ENCODE data around the gene ERICH3. TPM values are rescaled to one million over a fixed set of nuclear protein-coding genes. Genes with fewer than 3 reads are reported as not detected.

The ERICH3 gene
- total RNA-seq, 4 donors from 2014 or later = under 0.01 to 0.06 TPM; not detected in 2

- Histone ChIP-seq H3K9me3 (no peaks in the 10 kb centered on the region), H3K27me3 (no peaks in the 10 kb centered on the region), H3K36me3 (no peaks in the 10 kb centered on the region), H3K4me1 (no peaks in the 10 kb centered on the region), H3K27ac (replicated peaks in 1 of 4) (no peak overlapping the region), H3K4me3 (no peak overlapping the region)
- TF ChIP-seq EP300 (IDR thresholded peaks at IDR 0.05) (no peak), POLR2AphosphoS5 (IDR thresholded peaks at IDR 0.05) (no peak), CTCF (IDR thresholded peaks at IDR 0.05) (no peak), POLR2A (IDR thresholded peaks at IDR 0.05; ENCODE audit: low read depth) (no peak)
- intact Hi-C loops (cut with DNase I) = no loop called here
- WGBS = 68% methylated on average over 2 of the region's 2 CpGs
- no peak for DNase-seq (ENCODE audit: extremely low spot score)
Observed at GRCh38 chr1:74591949-74592348, 81.6 kb downstream of the ERICH3 start.

- no peak for DNase-seq (ENCODE audit: extremely low spot score)
- no peaks in the 10 kb centered on the region for H3K36me3 ChIP-seq
- H3K4me1 ChIP-seq = no peaks in the 10 kb centered on the region
- H3K27me3 ChIP-seq = no peaks in the 10 kb centered on the region
- 91% methylated on average over 5 of the region's 5 CpGs for WGBS
- no peak overlapping the region for H3K4me3 ChIP-seq
- intact Hi-C loops (cut with DNase I) = no loop called here
- TF ChIP-seq POLR2AphosphoS5 (IDR thresholded peaks at IDR 0.05) = no peak
- TF ChIP-seq EP300 (IDR thresholded peaks at IDR 0.05) = no peak
- TF ChIP-seq CTCF (IDR thresholded peaks at IDR 0.05) = no peak
- H3K9me3 ChIP-seq = no peaks in the 10 kb centered on the region
- H3K27ac ChIP-seq (replicated peaks in 1 of 4) = no peak overlapping the region
Observed at GRCh38 chr1:74590288-74590687, 83.3 kb downstream of the ERICH3 start.

GRCh38 chr1:74587888-74588287 is 85.7 kb downstream of the ERICH3 start:
- intact Hi-C loops (cut with DNase I) = no loop called here

GRCh38 chr1:74586253-74586897 is 87.2 kb downstream of the ERICH3 start:
- TF ChIP-seq POLR2A (IDR thresholded peaks at IDR 0.05; ENCODE audit: low read depth) (no peak), POLR2AphosphoS5 (IDR thresholded peaks at IDR 0.05) (no peak), EP300 (IDR thresholded peaks at IDR 0.05) (no peak), CTCF (IDR thresholded peaks at IDR 0.05) (no peak)
- Histone ChIP-seq H3K27ac (replicated peaks in 1 of 4) (no peak overlapping the region), H3K9me3 (no peaks in the 10 kb centered on the region), H3K27me3 (no peaks in the 10 kb centered on the region), H3K4me1 (no peaks in the 10 kb centered on the region), H3K36me3 (no peaks in the 10 kb centered on the region), H3K4me3 (no peak overlapping the region)
- intact Hi-C loops (cut with DNase I) = no loop called here
- 81% methylated on average over 4 of the region's 4 CpGs for WGBS
- DNase-seq (ENCODE audit: extremely low spot score) = no peak

More at GRCh38 chr1:74587888-74588287, 85.7 kb downstream of the ERICH3 start:
- DNase-seq (ENCODE audit: extremely low spot score) = no peak
- no peak overlapping the region for H3K4me3 ChIP-seq
- H3K9me3 ChIP-seq = no peaks in the 10 kb centered on the region
- no peak for TF ChIP-seq POLR2AphosphoS5 (IDR thresholded peaks at IDR 0.05)
- no peak for TF ChIP-seq EP300 (IDR thresholded peaks at IDR 0.05)
- no peak for TF ChIP-seq CTCF (IDR thresholded peaks at IDR 0.05)
- no peak for TF ChIP-seq POLR2A (IDR thresholded peaks at IDR 0.05; ENCODE audit: low read depth)
- H3K36me3 ChIP-seq = no peaks in the 10 kb centered on the region
- no peaks in the 10 kb centered on the region for H3K27me3 ChIP-seq
- no peaks in the 10 kb centered on the region for H3K4me1 ChIP-seq
- 93% methylated on average over 2 of the region's 2 CpGs for WGBS
- no peak overlapping the region for H3K27ac ChIP-seq (replicated peaks in 1 of 4)

GRCh38 chr1:74584185-74584584 is 89.4 kb downstream of the ERICH3 start:
- TF ChIP-seq EP300 (IDR thresholded peaks at IDR 0.05) (no peak), POLR2AphosphoS5 (IDR thresholded peaks at IDR 0.05) (no peak), CTCF (IDR thresholded peaks at IDR 0.05) (no peak), POLR2A (IDR thresholded peaks at IDR 0.05; ENCODE audit: low read depth) (no peak)
- H3K4me3 ChIP-seq = no peak overlapping the region
- no peaks in the 10 kb centered on the region for H3K4me1 ChIP-seq
- intact Hi-C loops (cut with DNase I) = no loop called here
- H3K36me3 ChIP-seq = no peaks in the 10 kb centered on the region
- no peaks in the 10 kb centered on the region for H3K27me3 ChIP-seq
- H3K27ac ChIP-seq (replicated peaks in 1 of 4) = no peak overlapping the region
- WGBS = 70% methylated on average over 2 of the region's 2 CpGs
- H3K9me3 ChIP-seq = no peaks in the 10 kb centered on the region
- no peak for DNase-seq (ENCODE audit: extremely low spot score)

Measured in esophagus muscularis mucosa (tissue), 4 donors.